CD4-positive, alpha-beta T cell treated with Interleukin-10 for 1 hour (primary cell): ENCODE results near the gene PGA3.
"Not testable (repeated sequence)": the region's sequence is repeated elsewhere in the genome, so short reads cannot be mapped to it uniquely, and the experiment has no call there.

Experiments
- DNase-seq: peaks from one replicate; pipeline ENCODE4 v3.0.0-alpha.2; 2020

PGA3 gene

DNA sequence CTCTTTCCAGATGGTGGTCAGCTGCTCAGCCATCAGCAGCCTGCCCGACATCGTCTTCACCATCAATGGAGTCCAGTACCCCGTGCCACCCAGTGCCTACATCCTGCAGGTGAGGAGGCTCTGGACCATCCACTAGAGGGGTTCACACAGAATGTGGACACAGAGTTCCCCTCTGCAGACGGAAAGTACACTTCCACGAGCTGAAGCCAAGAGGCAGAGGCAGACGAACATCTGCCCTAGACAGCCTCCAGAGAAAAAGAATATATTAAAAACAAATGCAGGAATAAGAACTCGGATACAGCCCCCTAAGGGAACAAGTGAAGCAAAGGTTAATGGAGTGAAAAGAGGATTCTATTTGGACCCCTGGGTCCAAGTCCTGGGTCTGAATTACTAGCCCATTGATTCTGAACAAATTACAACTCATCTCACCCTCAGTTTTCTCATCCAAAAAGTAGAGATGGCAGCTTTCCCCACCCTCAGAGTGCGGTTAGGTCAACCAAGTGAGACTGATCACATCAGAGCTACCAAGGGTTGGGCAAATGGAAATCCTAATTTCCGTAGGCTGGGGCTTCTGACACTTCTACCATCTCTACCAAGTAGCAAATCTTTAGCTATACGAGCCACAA lies 8.1 kb downstream of the PGA3 start:
- not testable (repeated sequence) for DNase-seq

DNA sequence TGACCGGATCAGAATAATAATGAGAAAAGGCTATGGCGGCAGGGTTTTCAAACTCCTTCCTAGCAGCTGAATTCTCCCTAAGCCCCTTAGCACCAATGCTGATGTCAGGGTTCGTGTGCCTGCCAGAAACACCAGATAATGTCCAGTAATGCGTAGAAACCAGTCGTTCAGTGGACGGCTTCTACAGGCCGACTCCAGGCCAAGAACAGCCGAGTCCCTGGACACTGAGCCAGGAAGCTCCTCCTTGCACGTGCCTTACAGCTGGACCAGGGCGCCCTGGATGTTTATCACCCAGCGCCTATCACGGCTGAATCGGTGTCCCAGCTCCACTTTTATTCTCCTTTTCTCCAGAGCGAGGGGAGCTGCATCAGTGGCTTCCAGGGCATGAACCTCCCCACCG lies 8.9 kb downstream of the PGA3 start:
- DNase-seq: not testable (repeated sequence)

DNA sequence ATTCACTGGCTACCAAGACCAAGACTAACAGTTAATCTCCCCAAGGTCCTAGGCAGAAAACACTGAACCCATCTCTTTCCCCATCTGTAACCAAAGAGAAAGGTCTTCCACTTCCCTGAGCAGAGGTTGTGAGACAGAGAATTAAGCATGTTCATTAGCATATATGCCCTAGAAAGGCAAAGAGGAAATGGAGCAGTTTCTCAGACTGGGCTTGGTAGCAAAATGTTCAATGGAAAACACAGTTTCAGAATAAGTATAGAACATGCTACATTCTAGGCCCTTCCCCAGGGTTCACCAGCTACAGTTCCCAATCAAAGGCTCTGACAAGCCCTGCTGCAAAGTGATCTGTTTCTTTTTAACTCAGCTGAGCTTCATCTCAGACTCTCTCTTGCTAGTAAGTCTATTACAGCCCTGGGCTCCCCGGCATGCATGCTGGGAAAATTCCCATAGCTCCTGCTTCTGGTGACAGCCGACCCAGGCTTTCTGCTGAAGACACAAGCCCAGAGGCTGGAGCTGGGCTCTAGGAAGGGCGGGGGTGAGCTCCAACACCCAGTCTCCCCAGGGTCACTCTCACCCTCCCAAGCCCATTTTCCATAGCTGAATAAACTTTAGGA lies 10.5 kb downstream of the PGA3 start:
- not testable (repeated sequence) for DNase-seq

DNA sequence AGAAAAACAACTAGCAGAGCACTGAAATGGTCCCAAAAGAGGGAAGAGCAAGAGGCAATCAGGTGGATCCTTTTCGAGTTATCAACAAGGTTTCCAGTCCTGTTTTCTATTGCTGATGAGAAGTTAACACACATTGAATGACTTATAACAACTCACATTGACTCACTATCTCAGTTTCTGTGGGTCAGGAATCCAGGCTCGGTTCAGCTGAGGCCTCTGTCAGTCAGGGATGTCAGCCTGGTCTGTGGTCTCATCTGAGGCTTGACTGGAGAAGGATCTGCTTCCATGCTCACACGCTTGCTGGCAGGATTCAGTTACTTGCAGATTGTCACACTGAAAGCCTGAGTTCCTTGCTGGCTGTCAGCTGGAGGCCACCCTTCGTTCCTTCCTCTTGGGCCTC lies 15.0 kb downstream of the PGA3 start:
- not testable (repeated sequence) for DNase-seq

DNA sequence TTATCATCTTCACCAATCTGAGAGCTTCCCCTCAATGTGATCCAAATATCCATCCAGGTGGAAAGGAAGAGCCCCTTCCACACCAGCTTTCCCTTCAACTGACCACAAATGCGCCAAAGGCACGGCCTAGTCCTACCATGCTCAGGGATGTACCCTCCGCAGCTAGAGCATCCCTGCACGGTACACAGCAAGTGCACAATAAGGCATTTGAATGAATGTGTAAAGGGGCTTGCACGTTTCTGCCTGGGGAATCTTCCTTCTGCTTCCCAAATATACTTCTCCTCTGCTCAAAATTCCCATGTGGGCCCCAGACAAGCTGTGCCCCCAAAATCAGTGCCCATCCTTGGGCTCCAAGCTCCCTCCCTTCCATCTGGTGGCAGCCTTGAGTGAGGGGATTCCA lies 15.7 kb downstream of the PGA3 start:
- DNase-seq: not testable (repeated sequence)

DNA sequence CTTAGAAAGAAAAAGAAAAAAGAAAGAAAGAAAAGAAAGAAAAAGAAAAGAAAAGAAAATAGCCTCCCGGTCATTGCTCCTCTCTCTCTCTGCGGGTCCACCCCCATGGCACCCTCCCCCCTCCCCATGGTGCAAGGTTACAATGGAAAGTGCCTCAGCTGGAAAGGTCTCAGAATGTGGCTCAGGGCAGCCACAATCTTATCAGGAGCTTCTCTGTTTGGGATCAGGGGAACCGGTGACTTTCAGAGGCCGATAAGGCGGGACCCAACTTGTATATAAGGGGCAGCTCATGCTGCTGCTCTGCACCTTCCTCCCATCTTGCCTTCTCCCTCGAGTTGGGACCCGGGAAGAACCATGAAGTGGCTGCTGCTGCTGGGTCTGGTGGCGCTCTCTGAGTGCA lies 18.7 kb downstream of the PGA3 start, which contains the start of gene PGA4:
TSS of gene PGA4 (plus strand) at position 301 of the 400 bp plus-strand sequence. CDS start at position 355, 54 bp downstream.
- not testable (repeated sequence) for DNase-seq

DNA sequence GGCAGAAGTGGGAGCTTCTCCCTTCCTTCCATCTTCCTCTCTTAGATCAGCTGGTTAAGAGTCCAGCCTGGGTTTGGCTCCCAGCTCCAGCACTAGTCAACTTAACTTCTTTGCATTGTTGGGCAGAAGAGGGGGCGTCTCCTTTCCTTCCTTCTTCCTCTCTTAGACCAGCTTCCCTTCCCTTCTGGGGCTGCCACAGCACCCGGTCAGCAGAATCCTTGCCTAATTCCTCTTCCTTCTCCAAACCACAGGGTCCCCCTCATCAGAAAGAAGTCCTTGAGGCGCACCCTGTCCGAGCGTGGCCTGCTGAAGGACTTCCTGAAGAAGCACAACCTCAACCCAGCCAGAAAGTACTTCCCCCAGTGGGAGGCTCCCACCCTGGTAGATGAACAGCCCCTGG lies 19.4 kb downstream of the PGA3 start:
- not testable (repeated sequence) for DNase-seq

DNA sequence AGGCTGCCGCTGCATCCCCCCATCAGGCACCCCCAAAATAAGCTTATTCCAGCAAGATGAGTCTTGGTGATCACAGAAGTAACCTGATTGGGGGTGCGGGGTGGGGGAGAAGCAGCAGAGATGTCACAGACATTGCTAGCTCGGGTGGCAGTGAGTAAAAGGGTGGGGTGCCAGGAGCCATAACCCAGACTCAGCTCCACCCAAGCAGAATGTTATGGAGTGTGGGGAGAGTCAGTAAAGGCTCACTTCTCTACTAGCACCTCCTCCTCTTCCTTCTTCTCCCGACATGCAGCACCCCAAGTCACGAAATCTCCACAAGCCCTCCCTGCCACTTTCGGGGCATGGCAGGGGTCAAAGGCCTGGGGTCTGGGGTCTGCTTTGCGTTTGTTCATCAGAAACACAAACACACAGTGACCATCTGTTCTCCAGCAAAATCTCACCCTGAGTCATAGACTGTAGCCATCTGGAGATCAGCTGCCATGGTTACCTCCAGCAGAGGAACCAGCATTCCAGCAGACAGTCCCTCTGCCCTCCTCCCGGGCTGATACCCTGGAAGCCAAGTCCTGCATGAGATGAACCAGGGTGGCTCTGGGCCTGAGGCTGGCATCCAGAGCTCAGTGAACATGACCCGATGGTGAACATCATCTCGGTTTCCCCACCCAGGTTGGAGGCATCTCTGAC lies 23.3 kb downstream of the PGA3 start:
- not testable (repeated sequence) for DNase-seq

DNA sequence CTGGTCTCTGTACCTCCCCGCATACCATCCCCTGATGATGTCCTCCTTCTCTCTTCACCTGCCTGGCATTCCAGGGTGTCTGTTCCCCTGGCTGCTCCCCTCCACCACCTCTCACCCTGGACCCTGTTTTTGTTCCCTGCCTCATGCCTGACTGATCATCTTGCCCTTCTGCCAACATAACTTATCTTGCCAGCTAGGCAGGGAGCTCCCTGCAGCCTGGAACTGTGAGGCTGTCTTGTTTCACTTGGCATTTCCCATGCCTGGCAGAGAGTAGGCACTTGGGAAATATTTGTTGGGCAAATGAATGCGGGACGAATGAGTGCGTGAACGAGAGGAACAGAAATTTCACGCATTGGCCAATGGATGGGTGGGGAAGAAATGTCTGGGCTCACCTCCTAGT lies 26.1 kb downstream of the PGA3 start:
- not testable (repeated sequence) for DNase-seq

DNA sequence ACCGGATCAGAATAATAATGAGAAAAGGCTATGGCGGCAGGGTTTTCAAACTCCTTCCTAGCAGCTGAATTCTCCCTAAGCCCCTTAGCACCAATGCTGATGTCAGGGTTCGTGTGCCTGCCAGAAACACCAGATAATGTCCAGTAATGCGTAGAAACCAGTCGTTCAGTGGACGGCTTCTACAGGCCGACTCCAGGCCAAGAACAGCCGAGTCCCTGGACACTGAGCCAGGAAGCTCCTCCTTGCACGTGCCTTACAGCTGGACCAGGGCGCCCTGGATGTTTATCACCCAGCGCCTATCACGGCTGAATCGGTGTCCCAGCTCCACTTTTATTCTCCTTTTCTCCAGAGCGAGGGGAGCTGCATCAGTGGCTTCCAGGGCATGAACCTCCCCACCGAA lies 27.7 kb downstream of the PGA3 start:
- DNase-seq: not testable (repeated sequence)

DNA sequence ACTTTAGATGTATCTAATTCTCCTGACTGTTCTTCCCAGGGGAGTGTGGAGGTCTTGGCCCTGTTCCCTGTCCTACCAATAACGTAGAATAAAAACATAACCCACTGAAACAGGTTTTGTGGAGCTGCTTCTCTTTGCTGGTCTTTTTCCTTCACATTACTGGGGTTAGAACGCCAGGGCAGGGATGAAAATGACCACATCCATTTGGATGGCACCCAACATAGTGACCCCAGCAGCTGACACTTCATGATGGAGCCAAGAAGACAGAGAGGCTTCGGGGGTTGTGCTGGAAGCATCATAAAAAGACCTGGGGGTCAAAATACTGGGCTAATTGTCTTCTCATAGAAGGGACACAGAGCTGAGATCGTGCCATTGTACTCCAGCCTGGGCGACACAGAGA lies 28.3 kb downstream of the PGA3 start:
- DNase-seq: not testable (repeated sequence)

DNA sequence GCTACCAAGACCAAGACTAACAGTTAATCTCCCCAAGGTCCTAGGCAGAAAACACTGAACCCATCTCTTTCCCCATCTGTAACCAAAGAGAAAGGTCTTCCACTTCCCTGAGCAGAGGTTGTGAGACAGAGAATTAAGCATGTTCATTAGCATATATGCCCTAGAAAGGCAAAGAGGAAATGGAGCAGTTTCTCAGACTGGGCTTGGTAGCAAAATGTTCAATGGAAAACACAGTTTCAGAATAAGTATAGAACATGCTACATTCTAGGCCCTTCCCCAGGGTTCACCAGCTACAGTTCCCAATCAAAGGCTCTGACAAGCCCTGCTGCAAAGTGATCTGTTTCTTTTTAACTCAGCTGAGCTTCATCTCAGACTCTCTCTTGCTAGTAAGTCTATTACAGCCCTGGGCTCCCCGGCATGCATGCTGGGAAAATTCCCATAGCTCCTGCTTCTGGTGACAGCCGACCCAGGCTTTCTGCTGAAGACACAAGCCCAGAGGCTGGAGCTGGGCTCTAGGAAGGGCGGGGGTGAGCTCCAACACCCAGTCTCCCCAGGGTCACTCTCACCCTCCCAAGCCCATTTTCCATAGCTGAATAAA lies 29.3 kb downstream of the PGA3 start:
- DNase-seq: not testable (repeated sequence)

DNA sequence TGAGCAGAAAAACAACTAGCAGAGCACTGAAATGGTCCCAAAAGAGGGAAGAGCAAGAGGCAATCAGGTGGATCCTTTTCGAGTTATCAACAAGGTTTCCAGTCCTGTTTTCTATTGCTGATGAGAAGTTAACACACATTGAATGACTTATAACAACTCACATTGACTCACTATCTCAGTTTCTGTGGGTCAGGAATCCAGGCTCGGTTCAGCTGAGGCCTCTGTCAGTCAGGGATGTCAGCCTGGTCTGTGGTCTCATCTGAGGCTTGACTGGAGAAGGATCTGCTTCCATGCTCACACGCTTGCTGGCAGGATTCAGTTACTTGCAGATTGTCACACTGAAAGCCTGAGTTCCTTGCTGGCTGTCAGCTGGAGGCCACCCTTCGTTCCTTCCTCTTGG lies 33.8 kb downstream of the PGA3 start:
- not testable (repeated sequence) for DNase-seq

DNA sequence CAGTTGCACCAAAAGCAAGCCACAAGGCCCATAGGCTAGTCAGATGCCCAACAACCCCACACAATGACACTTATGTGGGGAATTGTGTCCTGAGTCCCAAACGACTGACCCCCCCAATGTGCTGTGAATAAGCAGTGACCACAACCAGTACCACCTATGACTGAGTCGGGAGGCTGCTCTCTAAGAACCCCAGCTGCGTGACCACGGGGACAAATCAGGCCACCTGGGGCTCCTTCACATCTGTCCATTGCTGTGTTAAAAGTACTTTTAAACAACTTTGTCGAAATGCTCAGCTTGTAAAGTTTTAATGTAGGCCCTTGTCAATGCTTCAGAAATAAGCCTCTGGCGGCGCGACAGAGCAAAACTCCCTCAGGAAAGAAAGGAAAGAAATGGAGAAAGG lies 37.0 kb downstream of the PGA3 start:
- not testable (repeated sequence) for DNase-seq

DNA sequence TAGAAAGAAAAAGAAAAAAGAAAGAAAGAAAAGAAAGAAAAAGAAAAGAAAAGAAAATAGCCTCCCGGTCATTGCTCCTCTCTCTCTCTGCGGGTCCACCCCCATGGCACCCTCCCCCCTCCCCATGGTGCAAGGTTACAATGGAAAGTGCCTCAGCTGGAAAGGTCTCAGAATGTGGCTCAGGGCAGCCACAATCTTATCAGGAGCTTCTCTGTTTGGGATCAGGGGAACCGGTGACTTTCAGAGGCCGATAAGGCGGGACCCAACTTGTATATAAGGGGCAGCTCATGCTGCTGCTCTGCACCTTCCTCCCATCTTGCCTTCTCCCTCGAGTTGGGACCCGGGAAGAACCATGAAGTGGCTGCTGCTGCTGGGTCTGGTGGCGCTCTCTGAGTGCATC lies 37.6 kb downstream of the PGA3 start, which contains the start of gene PGA5:
TSS of gene PGA5 (plus strand) at position 301 of the 400 bp plus-strand sequence. CDS start at position 353, 52 bp downstream.
- not testable (repeated sequence) for DNase-seq

DNA sequence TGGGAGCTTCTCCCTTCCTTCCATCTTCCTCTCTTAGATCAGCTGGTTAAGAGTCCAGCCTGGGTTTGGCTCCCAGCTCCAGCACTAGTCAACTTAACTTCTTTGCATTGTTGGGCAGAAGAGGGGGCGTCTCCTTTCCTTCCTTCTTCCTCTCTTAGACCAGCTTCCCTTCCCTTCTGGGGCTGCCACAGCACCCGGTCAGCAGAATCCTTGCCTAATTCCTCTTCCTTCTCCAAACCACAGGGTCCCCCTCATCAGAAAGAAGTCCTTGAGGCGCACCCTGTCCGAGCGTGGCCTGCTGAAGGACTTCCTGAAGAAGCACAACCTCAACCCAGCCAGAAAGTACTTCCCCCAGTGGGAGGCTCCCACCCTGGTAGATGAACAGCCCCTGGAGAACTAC lies 38.2 kb downstream of the PGA3 start:
- DNase-seq: not testable (repeated sequence)

DNA sequence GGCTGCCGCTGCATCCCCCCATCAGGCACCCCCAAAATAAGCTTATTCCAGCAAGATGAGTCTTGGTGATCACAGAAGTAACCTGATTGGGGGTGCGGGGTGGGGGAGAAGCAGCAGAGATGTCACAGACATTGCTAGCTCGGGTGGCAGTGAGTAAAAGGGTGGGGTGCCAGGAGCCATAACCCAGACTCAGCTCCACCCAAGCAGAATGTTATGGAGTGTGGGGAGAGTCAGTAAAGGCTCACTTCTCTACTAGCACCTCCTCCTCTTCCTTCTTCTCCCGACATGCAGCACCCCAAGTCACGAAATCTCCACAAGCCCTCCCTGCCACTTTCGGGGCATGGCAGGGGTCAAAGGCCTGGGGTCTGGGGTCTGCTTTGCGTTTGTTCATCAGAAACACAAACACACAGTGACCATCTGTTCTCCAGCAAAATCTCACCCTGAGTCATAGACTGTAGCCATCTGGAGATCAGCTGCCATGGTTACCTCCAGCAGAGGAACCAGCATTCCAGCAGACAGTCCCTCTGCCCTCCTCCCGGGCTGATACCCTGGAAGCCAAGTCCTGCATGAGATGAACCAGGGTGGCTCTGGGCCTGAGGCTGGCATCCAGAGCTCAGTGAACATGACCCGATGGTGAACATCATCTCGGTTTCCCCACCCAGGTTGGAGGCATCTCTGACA lies 42.1 kb downstream of the PGA3 start:
- not testable (repeated sequence) for DNase-seq

DNA sequence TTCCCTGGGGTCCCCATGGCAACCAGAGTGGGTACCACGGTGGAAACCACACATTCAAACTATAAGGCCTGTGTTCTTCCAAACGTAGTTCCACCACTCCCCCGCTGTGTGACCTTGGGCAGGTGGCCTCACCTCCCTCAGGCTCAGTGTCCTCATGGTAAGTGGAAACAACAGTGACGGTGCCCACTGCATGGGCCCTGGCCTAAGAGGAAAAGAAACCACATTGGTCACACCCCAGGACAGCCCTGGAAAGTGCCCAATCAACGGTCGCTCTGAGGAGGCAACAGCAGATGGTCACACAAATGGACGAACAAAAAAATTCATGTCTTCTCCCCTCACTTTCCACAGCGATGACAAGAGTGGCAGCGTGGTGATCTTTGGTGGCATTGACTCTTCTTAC lies 44.8 kb downstream of the PGA3 start:
- DNase-seq: not testable (repeated sequence)

DNA sequence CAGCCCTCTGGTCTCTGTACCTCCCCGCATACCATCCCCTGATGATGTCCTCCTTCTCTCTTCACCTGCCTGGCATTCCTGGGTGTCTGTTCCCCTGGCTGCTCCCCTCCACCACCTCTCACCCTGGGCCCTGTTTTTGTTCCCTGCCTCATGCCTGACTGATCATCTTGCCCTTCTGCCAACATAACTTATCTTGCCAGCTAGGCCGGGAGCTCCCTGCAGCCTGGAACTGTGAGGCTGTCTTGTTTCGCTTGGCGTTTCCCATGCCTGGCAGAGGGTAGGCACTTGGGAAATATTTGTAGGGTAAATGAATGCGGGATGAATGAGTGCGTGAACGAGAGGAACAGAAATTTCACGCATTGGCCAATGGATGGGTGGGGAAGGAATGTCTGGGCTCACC lies 45.9 kb downstream of the PGA3 start:
- DNase-seq: not testable (repeated sequence)

DNA sequence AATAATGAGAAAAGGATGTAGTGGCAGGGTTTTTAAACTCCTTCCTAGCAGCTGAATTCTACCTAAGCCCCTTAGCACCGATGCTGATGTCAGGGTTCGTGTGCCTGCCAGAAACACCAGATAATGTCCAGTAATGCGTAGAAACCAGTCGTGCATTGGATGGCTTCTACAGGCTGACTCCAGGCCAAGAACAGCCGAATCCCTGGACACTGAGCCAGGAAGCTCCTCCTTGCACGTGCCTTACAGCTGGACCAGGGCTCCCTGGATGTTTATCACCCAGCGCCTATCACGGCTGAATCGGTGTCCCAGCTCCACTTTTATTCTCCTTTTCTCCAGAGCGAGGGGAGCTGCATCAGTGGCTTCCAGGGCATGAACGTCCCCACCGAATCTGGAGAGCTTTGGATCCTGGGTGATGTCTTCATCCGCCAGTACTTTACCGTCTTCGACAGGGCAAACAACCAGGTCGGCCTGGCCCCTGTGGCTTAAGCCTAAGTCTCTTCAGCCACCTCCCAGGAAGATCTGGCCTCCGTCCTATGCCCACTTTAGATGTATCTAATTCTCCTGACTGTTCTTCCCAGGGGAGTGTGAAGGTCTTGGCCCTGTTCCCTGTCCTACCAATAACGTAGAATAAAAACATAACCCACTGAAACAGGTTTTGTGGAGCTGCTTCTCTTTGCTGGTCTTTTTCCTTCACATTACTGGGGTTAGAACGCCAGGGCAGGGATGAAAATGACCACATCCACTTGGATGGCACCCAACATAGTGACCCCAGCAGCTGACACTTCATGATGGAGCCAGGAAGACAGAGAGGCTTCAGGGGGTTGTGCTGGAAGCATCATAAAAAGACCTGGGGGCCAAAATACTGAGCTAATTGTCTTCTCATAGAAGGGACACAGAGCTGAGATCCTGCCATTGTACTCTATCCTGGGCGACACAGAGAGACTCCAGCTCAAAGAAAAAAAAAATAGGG lies 47.8 kb downstream of the PGA3 start:
- DNase-seq: not testable (repeated sequence)

DNA sequence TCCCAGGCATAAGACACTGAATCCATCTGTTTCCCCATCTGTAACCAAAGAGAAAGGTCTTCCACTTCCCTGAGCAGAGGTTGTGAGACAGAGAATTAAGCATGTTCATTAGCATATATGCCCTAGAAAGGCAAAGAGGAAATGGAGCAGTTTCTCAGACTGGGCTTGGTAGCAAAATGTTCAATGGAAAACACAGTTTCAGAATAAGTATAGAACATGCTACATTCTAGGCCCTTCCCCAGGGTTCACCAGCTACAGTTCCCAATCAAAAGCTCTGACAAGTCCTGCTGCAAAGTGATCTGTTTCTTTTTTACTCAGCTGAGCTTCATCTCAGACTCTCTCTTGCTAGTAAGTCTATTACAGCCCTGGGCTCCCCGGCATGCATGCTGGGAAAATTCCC lies 49.0 kb downstream of the PGA3 start:
- DNase-seq: not testable (repeated sequence)
